NCI-H226 (cell line): ENCODE measurements around the gene OTOG.
"Not testable (repeated sequence)": the region's sequence is repeated elsewhere in the genome, so short reads cannot be mapped to it uniquely, and the experiment has no call there.

ENCODE experiments used
- DNase-seq: peaks from one replicate; pipeline ENCODE4 v3.0.0-alpha.2; 2015

OTOG gene

DNA sequence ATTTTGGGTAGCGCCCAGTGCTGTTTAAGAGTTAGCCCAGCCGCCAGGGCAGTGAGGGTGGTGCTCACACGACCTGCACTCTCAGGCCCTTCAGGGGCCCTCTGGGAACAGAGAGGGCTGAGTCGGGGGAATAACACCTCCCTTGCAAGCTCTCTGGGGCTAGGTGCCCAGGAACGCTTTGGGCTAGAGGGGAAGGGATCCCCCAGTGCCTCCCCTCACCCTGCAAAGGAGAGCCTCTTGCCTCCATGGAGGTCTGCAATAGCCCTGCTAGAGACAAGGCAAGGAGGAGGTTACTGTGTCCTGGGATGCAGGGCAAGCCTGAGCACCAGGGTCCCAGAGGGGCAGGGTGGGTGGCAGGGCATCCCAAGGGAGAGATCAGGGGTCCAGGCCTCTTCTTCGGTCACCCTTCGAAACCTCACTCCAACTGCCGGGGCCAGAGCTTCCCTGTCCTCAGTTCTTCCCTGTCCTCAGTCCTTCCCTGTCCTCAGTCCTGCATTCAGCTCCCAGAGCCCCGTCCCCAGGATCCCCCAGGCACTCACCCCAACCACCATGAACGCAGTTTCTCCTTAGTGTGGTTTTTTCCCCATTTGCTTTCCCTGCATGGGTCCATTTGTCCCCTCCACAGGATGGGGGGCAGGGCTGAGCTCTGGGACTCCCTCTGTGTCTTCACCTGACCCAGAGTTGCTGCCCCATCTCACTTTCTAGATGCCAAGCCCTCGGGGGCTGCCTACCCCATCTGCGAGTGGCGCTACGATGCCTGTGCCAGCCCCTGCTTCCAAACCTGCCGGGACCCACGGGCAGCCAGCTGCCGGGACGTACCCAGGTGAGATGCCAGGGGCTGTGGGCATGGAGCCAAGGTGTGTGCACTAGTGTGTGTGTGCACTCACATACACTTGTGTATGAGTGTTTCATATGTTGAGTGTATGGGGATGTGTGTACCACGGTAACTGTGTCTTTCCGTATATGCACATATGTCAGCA, 60.8 kb downstream of the OTOG start:
- DNase-seq, result no peak

DNA sequence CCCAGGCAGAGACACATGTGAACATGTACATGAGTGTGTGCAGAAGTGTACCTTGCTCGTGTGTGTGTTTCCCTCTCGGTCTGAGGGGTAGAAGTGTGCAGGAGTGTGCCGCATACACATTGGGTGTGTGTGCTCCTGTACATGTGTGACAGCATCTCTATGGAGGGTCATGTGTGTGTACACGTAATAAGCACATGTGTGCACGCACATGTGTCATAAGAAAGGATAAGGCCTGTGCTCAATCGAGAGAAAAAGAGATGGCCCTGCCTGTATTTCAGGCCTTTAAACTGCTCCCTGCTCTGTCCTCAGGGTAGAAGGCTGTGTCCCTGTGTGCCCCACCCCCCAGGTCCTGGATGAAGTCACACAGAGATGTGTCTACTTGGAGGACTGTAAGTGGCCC, 61.8 kb downstream of the OTOG start:
- no peak for DNase-seq

DNA sequence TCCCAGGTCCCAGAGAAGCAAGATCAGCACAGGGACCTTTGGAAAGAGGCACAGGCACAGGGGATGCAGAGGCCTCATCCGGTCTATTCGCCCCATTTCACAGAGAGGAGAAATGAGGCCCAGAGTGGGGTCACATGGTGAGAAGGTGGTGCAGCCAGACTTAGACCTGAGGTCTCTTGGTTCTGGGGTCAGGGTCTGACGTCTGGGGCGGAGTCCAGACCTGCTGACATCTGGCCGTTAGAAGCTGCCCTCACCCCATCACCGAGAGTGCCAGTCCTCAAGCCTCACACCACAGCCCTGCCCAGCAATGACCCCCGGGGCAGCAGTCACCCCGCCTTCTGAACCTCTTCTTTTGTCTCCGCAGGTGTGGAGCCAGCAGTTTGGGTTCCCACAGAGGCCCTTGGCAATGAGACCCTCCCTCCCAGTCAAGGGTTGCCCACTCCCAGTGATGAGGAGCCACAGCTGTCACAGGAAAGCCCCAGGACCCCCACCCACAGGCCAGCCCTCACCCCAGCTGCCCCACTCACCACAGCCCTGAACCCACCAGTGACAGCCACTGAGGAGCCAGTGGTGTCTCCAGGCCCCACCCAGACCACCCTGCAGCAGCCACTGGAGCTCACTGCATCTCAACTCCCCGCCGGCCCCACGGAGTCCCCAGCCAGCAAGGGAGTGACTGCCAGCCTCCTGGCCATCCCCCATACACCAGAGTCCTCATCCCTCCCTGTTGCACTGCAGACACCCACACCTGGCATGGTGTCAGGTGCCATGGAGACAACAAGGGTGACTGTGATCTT, 62.4 kb downstream of the OTOG start:
- DNase-seq, result no peak

DNA sequence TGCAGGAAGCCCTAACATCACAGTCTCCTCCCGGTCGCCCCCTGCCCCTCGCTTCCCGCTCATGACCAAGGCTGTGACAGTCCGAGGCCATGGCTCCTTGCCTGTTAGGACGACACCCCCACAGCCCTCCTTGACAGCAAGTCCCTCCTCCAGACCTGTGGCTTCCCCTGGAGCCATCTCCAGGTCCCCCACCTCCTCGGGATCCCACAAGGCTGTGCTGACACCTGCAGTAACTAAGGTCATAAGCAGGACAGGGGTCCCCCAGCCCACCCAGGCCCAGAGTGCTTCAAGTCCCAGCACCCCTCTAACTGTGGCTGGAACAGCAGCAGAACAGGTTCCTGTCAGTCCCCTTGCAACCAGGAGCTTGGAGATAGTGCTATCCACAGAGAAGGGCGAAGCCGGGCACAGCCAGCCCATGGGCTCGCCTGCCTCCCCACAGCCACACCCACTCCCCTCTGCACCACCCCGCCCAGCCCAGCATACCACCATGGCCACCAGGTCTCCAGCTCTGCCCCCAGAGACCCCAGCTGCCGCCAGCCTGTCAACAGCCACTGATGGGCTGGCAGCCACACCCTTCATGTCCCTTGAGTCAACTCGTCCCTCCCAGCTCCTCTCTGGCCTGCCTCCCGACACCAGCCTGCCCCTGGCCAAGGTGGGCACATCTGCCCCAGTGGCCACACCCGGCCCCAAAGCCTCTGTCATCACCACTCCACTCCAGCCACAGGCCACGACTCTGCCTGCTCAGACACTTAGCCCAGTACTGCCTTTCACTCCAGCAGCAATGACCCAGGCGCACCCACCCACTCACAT, 63.2 kb downstream of the OTOG start:
- no peak for DNase-seq

DNA sequence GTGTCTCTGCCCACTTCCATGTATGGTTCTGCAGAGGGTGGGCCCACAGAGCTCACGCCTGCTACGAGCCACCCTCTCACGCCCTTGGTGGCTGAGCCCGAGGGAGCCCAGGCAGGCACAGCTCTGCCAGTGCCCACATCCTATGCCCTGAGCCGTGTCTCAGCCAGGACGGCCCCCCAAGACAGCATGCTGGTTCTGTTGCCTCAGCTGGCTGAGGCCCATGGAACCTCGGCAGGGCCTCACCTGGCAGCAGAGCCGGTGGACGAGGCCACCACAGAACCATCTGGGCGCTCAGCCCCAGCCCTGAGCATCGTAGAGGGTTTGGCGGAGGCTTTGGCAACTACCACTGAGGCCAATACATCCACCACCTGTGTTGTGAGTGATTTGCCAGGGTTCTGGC, 64.0 kb downstream of the OTOG start:
- no peak for DNase-seq

DNA sequence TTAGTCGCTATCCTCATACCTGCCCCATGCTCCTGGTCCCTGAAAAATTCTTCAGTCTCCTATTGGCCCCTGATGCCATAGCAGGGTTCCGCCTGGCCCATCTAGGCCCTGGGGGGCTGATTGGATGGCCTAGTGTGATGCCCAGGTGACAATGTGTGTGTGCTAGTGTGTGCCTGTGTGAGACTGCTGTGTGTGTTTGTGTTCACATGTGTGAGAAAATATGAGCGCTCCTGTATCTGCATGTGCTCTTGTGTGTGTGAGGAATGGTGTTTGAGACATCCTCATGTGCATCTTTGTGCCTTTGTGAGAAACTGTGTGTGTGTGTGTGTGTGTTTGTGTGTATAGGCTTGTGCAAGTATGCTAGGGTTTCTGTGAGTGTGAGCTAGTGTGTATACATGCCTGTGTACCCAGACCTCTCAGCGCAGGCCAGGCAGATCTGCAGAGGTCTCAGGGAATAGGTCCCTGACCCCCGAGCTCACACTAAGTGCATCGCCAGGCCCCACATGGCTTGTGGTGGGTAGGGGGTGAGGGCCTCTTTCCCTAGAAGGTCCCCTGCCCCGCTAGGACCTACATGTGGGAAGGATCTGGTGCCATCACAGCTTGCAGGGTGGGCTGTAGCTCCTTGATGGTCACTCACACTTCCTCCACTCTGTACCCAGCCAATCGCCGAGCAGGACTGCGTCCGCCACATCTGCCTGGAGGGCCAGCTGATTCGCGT, 64.6 kb downstream of the OTOG start:
- DNase-seq, result no peak

DNA sequence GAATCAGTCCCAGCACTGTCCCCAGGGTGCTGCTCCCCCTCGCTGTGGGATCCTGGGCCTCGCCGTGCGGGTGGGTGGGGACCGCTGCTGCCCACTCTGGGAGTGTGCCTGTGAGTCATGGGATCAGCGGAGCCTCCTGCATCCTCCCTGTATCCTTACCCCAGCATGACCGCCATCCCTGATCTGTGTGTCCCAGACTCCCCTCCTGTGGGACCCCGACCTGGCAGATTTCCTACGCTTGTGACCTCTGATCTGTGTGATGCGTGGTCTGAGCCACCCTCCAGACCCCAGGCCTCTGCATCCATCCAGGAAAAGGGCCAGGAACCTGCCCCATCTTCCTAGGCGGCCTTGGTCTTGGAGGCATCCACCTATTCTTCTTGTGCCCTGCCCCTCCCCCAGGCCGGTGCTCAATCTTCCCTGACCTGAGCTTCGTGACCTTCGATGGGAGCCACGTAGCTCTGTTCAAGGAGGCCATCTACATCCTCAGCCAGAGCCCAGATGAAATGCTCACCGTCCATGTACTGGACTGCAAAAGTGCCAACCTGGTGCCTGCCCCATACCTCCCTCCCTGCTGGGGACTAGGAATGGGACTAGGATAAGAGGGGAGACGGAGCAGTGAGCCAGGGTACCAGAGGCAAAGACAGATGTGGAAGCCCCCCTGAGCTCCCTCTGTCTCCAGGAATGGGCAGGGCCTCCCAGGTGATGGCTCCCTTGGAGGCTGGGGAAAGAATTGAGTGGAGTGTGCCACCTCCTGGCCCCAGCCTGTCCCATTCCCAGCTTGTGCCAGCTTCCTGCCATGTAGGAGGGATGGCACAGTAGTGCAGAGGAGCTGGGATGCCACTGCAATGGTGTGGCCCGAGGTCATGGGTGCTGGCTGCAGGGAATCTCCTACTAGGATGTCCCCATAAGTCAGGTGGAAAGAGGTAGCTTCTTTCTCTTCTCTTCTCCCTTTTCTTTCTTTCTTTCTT, 65.4 kb downstream of the OTOG start:
- DNase-seq, result no peak

DNA sequence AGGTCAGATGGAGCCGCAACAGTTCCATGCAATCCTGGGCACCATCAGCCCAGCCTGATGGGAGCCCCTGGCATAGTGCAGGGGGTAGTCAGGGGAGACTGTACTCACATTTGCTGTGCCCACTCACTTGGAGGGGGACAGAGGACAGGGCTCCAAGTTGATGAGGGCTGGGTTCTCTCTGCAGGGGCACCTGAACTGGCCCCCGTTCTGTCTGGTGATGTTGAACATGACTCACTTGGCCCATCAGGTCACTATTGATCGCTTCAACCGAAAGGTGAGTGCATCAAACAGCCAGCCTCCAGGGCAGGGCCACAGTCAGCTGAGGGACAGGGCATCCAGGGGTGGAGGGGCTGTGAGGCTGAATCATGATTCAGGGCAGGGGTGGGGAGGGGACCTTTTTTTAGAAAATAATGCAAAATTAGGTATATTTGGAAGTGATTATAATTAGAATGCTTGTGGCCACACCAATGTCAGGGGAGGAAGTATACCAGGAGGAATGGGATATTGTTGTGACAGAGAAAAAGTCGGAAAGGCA, 66.4 kb downstream of the OTOG start:
- DNase-seq, result no peak

DNA sequence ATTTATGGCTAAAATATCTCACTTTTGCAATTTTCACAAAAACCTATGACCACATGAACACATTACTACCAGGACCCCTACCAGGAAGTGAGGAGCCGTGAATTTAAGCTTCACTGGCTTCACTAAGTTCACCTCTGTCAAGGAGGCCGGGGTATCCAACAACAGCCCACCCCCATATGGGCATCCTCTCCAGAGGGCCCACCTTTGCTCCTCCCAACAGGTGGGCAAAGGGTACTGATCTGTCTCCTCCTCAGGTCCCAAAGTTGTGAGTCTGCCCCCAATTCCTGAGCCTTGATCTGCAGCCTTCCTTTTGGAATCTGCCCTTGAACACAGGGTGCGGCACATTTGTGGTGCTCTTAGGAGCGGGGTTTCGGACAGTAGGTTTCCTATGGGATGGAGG, 66.9 kb downstream of the OTOG start:
- DNase-seq, result no peak

DNA sequence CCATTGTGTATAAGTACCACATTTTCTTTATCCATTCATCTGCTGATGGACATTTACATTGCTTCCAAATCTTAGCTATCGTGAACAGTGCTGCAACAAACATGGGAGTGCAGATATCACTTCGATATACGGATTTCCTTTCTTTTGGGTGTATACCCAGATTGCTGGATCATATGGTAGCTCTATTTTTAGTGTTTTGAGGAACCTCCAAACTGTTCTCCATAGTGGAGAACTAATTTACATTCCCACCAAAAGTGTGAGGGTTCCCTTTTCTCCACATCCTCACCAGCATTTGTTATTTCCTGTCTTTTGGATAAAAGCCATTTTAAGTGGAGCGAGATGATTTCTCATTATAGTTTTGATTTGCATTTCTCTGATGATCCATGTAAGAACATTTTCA, 75.7 kb downstream of the OTOG start:
- DNase-seq, result not testable (repeated sequence)

DNA sequence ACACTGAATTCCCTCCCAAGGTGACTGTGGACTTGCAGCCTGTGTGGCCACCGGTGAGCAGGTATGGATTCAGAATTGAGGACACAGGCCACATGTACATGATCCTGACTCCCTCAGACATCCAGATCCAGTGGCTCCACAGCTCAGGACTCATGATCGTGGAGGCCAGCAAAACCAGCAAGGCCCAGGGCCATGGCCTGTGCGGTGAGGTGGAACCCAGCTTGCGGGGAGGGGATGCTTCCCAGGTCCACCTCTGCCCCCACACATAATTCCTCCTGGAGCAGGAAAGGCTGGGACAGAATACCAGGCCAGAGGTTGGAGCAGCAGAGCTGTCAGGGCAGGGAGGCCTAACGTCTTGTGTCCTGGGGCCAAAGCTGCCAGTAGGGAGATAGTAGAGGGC, 82.1 kb downstream of the OTOG start:
- DNase-seq, result no peak

DNA sequence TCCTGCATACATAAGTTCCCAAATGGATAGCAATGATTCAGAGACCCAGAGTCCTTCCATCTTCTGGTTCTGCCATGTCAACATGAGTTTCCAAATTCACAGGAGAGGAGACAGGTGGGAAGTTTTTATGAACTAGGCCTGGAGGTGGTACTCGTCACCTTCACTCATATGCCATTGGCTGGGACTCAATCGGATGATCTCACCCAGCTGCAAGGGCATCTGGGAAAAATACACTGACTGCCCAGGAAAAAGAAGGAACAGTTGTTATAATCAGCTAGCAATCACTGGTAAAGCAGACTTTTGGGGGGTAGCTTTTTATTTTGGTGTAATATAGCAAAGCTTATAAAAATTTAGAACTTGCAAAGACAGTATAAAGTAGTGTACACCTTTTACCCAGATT, 83.9 kb downstream of the OTOG start:
- no peak for DNase-seq

DNA sequence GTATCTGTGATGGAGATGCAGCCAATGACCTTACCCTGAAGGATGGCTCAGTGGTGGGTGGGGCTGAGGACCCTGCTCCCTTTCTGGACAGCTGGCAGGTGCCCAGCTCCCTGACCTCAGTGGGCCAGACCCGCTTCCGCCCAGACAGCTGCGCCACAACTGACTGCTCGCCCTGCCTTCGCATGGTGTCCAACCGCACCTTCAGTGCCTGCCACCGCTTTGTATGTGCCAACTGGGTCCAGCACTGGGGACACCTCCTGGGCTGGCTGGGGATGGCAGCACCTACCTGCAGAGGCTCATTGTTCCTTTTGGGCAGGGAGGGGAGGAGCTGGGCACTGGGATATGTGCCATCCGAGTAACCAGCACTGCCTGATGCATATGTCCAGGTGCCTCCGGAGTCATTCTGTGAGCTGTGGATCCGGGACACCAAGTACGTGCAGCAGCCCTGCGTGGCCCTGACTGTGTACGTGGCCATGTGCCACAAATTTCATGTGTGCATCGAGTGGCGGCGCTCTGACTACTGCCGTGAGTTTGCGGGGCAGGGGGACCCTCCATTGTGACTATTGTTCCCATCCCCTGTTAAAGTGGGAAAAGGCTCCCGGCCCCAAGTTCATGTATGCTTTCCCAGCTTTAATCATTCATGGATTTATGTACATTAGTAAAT, 84.8 kb downstream of the OTOG start:
- no peak for DNase-seq

DNA sequence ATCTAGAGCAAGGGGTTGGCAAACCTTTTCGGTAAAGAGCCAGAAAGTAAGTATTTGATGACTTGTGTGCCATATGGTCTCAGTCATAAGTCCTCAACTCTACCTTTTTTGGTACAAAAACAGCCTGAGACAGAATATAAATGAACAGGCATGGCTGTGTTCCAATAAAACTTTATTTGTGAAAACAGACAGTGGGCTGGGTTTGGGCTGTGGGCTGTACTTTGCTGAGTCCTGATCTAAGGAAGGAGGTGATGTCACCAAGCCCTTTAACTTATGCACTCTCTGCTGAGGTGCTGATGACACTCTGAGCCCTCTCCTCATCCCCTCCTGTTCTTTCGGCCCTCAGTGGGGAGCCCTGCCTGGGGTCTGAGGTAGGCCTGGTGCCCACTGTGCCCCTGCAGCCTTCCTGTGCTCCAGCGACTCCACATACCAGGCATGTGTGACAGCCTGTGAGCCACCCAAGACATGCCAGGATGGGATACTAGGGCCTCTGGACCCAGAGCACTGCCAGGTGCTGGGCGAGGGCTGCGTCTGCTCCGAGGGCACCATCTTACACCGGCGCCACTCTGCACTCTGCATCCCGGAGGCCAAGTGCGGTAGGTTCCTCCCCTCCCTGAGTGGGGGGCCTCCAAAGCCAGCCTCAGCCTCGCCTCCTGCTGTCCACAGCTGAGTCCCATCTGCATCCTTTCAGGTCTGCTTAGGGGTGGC, 86.4 kb downstream of the OTOG start:
- DNase-seq, result no peak

DNA sequence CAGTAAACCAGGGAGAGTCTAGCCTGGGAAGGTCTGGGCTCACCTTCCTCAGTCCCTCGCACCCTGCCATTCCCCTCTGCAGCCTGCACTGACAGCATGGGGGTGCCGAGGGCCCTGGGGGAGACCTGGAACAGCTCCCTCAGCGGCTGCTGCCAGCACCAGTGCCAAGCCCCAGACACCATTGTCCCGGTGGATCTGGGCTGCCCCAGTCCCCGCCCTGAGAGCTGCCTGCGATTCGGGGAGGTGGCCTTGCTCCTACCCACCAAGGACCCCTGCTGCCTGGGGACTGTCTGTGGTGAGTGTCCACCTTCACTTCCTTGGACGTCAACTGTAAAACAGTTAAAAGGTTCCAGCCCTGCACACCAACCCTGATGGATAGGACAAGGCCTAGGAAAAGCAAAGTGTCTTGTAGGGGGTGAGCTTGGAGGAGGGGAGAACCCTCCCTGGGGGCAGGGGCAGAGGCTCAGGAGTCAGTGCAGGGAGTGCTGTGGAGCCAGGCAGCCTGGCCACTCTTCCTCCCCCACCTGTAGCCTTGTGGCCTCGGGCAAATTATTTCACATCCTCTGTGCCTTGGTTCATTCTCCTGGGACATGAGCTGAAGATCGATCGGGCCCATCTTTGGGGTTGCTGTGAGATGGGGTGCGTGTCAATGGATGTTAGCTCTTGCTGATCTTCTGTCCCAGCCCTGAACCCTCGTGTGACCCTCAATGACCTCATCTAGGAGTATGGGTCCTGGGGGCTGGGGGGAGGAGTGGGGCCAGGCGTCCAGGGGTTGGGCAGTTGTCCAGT, 87.1 kb downstream of the OTOG start:
- no peak for DNase-seq

DNA sequence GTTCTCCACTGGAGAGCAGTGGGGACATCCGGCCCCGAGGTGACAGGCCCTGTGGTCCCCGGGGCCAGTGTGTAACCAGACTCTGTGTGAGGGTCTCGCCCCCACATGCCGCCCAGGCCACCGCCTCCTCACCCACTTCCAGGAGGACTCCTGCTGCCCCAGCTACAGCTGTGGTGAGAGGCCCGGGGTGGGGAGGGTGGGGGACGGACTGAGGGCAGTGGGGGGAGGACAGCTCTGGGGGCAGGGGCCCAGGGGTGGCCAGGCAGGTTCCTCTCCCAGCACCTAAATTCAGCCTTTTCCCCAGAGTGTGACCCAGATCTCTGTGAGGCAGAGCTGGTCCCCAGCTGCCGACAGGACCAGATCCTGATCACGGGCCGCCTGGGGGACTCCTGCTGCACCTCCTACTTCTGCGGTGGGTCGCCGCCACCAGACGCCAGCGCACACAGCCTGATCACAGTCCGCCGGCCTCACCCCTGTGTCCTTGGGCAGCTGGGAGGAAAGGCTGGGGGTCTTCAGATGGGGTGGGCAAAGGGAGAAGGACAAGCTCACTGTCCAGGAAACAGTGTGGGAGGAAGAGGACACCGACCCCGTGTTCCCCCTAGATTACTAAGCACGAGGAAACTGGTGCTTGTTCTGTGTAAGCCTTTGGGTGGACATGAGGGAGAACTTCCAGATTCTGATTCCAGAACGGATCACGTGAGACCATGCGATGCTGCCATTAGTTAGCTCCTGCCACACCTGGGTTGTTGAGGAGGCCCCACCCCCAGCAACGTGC, 87.9 kb downstream of the OTOG start:
- DNase-seq, result no peak

DNA sequence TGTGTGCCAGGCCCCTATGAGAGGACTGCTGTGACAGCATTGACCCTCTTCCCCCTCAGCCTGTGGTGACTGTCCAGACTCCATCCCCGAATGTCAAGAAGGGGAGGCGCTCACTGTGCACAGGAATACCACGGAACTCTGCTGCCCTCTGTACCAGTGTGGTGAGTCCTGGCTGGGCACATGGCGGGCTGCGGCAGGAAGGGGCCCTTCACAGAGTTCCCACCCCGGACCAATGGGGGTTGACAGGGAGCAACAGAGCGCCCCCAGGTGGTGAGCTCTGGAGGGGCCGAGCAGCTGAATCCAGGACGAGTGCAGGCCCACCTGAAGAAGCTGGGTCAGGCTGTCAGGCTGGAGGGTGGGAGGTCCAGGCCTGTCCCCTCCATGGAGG, 88.5 kb downstream of the OTOG start:
- DNase-seq, result no peak

DNA sequence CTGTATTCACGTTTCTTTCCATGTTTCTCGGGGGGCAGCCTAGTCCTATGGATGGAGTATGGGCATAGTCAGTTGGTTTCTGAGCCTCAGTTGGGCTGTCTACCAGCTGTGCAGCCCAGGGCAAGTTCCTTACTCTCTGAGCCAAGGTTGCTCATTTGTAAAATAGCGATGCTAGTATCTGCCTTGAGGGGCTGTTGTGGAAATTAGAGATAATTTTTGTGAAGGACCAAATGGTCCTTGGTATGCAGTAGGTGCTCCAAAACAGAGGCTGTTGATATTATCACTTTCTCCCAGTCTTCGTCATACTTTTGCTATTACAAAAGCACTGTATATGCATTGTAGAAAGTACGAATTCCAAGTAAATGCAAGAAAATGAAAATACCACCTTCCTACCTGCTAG, 89.7 kb downstream of the OTOG start:
- DNase-seq, result no peak
